Progenitor cell of endocrine pancreas (in vitro differentiated cells): ENCODE data around the gene MCTP1. TPM values are rescaled to one million over a fixed set of nuclear protein-coding genes. Genes with fewer than 3 reads are reported as not detected.

Source experiments
- DNase-seq: peaks from one replicate; pipeline ENCODE4 v3.0.0; 2021; ENCODE audit warnings: low spot score; ENCODE audit not compliant: unreplicated experiment
- H3K27ac Mint-ChIP-seq: 2 replicates; pipeline ENCODE4 v1.8.0; 2021; ENCODE audit warnings: mild to moderate bottlenecking, moderate library complexity, mixed read lengths
- H3K27me3 Mint-ChIP-seq: 2 replicates; pipeline ENCODE4 v1.8.0; 2021; ENCODE audit warnings: mixed read lengths
- H3K36me3 Mint-ChIP-seq: 2 replicates; pipeline ENCODE4 v1.8.0; 2022; ENCODE audit warnings: mixed read lengths; ENCODE audit not compliant: insufficient read depth
- H3K4me1 Mint-ChIP-seq: 2 replicates; pipeline ENCODE4 v1.8.0; 2021; ENCODE audit warnings: low read depth, mixed read lengths
- H3K4me3 Mint-ChIP-seq: 2 replicates; pipeline ENCODE4 v1.8.0; 2021; ENCODE audit warnings: low read depth, mild to moderate bottlenecking, moderate library complexity, mixed read lengths
- H3K9me3 Mint-ChIP-seq: 2 replicates; pipeline ENCODE4 v1.8.0; 2021; ENCODE audit warnings: low read depth, mixed read lengths
- total RNA-seq: library from RNA; stranded (reverse); gene quantifications from 2 replicates; pipeline ENCODE4 v1.2.1, GENCODE V29; 2021
- TF ChIP-seq, protein P1 (sequence below): fragments of 200-600 bp; sonication (generic); IDR thresholded peaks from one replicate; pipeline ENCODE4 v1.5.0; 2021; ENCODE audit warnings: antibody characterized with exemption, mild to moderate bottlenecking; ENCODE audit not compliant: unreplicated experiment

The MCTP1 gene
- total RNA-seq, 1 donor from 2014 or later: 1.7 TPM

DNA sequence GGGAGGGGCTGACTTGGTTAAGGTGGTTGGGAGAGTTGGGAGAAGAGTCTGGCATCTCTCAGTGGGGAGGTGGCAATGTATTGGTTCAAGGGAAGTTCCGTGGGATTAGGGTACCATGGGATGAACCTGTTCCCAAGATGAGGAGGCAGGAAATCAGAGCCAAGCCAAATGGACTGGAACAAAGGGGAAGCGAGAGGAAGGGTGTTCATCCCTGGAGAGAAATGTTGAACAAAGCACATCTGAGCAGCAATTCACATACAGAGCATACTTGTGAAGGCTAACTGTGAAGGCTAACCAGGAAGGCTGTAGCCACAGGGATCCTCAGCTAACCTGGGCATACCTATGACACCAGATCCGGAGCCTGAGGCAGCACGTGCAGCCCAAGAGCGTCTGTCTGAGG is 214.0 kb downstream of the MCTP1 start:
- no peaks in the 10 kb centered on the region for H3K36me3 Mint-ChIP-seq
- TF ChIP-seq, protein P1, sequence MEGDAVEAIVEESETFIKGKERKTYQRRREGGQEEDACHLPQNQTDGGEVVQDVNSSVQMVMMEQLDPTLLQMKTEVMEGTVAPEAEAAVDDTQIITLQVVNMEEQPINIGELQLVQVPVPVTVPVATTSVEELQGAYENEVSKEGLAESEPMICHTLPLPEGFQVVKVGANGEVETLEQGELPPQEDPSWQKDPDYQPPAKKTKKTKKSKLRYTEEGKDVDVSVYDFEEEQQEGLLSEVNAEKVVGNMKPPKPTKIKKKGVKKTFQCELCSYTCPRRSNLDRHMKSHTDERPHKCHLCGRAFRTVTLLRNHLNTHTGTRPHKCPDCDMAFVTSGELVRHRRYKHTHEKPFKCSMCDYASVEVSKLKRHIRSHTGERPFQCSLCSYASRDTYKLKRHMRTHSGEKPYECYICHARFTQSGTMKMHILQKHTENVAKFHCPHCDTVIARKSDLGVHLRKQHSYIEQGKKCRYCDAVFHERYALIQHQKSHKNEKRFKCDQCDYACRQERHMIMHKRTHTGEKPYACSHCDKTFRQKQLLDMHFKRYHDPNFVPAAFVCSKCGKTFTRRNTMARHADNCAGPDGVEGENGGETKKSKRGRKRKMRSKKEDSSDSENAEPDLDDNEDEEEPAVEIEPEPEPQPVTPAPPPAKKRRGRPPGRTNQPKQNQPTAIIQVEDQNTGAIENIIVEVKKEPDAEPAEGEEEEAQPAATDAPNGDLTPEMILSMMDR: no peak
- H3K27ac Mint-ChIP-seq: no peak overlapping the region
- no peaks in the 10 kb centered on the region for H3K9me3 Mint-ChIP-seq
- no peaks in the 10 kb centered on the region for H3K4me1 Mint-ChIP-seq
- H3K4me3 Mint-ChIP-seq: no peak overlapping the region
- no peak for DNase-seq
- no peaks in the 10 kb centered on the region for H3K27me3 Mint-ChIP-seq

DNA sequence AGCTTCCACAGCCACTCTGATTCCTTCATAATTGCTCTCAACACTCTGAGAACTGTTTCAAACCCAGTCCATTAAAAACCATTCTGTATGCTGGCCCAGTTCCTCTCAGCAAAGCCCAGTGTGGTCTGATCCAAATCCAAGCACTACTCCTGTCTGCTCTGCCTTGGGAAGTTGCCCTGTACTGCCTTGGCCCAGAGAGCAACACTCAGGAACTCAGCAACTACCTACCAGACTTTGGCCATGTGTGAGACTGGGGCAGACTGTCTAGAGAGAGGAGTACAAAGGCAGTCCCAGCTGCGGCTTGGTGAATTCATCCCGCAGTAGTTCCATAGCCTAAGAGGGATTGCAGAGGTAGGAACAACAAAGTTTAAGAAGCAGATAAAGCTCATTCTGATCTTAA is 214.4 kb downstream of the MCTP1 start:
- Mint-ChIP-seq H3K36me3 (no peaks in the 10 kb centered on the region), H3K27me3 (no peaks in the 10 kb centered on the region), H3K9me3 (no peaks in the 10 kb centered on the region), H3K4me1 (no peaks in the 10 kb centered on the region), H3K4me3 (no peak overlapping the region), H3K27ac (no peak overlapping the region)
- TF ChIP-seq, protein P1: no peak
- DNase-seq: no peak

DNA sequence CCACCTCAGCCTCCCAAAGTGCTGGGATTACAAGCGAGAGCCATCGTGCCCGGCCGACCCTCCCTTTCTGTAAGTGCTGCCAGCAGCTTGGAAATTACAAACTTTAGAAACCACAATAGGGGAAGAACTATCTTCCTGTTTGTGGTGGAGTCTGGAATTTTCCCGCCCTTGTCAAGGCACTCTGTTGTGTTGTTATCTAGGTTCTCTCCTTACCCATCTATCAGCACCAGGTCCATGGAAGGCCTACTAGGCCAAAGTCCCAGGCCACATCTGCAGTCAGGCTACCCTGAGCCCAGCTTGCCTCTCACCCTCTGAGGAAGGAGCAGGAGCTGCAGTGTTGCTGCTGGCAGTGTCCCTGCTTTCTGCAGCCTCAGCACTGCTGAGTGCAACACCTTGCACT is 214.9 kb downstream of the MCTP1 start:
- H3K36me3 Mint-ChIP-seq: no peaks in the 10 kb centered on the region
- H3K27ac Mint-ChIP-seq: no peak overlapping the region
- no peaks in the 10 kb centered on the region for H3K27me3 Mint-ChIP-seq
- no peak for DNase-seq
- no peaks in the 10 kb centered on the region for H3K9me3 Mint-ChIP-seq
- H3K4me3 Mint-ChIP-seq: no peak overlapping the region
- no peaks in the 10 kb centered on the region for H3K4me1 Mint-ChIP-seq
- TF ChIP-seq, protein P1: no peak

DNA sequence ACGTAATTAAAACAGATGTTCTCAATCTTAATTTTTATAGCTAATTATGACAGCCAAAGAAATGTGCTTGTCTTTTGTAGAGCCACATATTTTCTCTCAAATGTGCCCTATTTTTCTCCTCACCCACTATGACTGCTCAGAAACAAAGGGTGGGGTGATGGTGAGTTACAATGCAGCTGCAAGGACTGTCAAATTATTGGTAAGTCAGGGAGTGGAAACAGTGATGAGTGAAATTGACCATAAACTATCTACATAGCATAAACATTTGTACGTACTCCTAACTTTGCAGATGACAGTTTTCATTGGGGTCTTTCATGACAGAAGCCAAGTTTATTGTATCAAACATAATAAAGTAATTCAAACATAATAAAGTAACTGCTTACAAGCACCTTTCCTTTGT is 215.9 kb downstream of the MCTP1 start:
- H3K4me3 Mint-ChIP-seq: no peak overlapping the region
- no peaks in the 10 kb centered on the region for H3K4me1 Mint-ChIP-seq
- no peak for DNase-seq
- no peaks in the 10 kb centered on the region for H3K36me3 Mint-ChIP-seq
- TF ChIP-seq, protein P1: no peak
- no peaks in the 10 kb centered on the region for H3K9me3 Mint-ChIP-seq
- H3K27ac Mint-ChIP-seq: no peak overlapping the region
- H3K27me3 Mint-ChIP-seq: no peaks in the 10 kb centered on the region

DNA sequence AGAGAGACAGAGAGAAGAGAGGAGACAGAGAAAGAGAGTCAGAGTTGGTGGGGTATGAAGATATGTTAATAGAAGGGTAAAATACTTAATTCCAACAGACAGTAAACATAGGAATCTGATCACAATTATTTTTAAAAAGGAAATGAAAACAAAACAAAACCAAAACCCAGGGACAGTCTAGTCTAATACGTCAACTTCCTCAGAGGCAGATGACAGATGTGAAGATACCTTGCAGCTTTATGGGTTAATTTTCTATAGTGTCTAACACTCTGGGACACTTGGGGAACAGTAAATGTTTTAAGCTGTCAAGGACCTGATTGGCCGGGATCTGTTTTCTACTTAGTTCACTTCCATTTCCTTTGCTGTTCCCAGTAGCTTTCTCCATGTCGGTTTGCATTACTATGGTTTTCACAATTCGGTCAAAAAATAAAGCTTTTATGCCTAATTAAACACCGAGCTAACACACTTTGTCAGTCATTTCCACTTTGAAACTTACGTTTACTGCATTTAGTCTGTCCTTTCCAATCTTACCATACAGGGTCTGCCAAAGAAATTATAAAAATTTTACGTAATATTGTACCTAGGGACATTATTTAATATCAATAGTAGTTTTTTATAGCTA is 216.5 kb downstream of the MCTP1 start:
- Mint-ChIP-seq H3K27me3 (no peaks in the 10 kb centered on the region), H3K9me3 (no peaks in the 10 kb centered on the region), H3K4me1 (no peaks in the 10 kb centered on the region), H3K36me3 (no peaks in the 10 kb centered on the region), H3K4me3 (no peak overlapping the region), H3K27ac (no peak overlapping the region)
- no peak for DNase-seq
- TF ChIP-seq, protein P1: no peak
